ENCODE results near the gene ANO6.

The ANO6 gene

GRCh38 chr12:45289245-45290215 lies 73.6 kb downstream of the ANO6 start:
- Mint-ChIP-seq H3K9me3 (no peaks in the 10 kb centered on the region), H3K27me3 (ENCODE audit: low read depth) (no peaks in the 10 kb centered on the region), H3K4me3 (no peak overlapping the region), H3K4me1 (peaks cover 10% of the 10 kb centered on the region), H3K36me3 (ENCODE audit: low read depth) (peaks cover 4% of the 10 kb centered on the region), H3K27ac (no peak overlapping the region)
- TF ChIP-seq CTCF (IDR thresholded peaks at IDR 0.05; ENCODE audit: unreplicated experiment in 3 of 3): no peak

- Mint-ChIP-seq H3K36me3 (ENCODE audit: low read depth) (peaks cover 4% of the 10 kb centered on the region), H3K27ac (no peak overlapping the region), H3K4me3 (no peak overlapping the region), H3K9me3 (no peaks in the 10 kb centered on the region), H3K27me3 (ENCODE audit: low read depth) (no peaks in the 10 kb centered on the region), H3K4me1 (peaks cover 7% of the 10 kb centered on the region)
- no peak for TF ChIP-seq CTCF (IDR thresholded peaks at IDR 0.05; ENCODE audit: unreplicated experiment in 3 of 3)
These were observed 74.3 kb downstream of the ANO6 start for GRCh38 chr12:45290216-45290605.

DNA sequence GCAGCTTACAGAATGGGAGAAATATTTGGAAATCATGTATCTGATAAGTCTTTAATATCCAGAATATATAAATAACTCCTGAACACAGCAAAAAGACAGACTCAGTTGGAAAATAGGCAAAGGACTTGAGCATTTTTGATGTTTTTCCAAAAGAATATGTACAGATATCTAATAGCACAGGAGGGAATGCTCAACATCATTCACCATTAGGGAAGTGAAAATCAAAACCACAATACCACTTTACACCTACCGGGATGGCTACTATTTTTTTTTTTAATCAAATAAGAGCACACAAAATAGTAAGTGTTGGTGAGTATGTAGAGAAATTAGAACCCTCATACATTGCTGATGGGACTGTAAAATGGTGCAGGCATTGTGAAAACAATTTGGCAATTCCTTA lies 75.6 kb downstream of the ANO6 start:
- Mint-ChIP-seq H3K9me3 (no peaks in the 10 kb centered on the region), H3K27me3 (ENCODE audit: low read depth) (no peaks in the 10 kb centered on the region), H3K36me3 (ENCODE audit: low read depth) (peaks cover 4% of the 10 kb centered on the region), H3K27ac (no peak overlapping the region), H3K4me1 (peaks cover 7% of the 10 kb centered on the region), H3K4me3 (no peak overlapping the region)
- no peak for TF ChIP-seq CTCF (IDR thresholded peaks at IDR 0.05; ENCODE audit: unreplicated experiment in 3 of 3)

GRCh38 chr12:45292486-45293195 lies 76.7 kb downstream of the ANO6 start:
- no peak for TF ChIP-seq CTCF (IDR thresholded peaks at IDR 0.05; ENCODE audit: unreplicated experiment in 3 of 3)
- Mint-ChIP-seq H3K4me3 (peak overlapping the region in 1 of 3 experiments; percentile 26), H3K36me3 (ENCODE audit: low read depth) (peaks cover 4% of the 10 kb centered on the region), H3K27ac (peak overlapping the region; percentile 21 to 77 (median 60)), H3K4me1 (peaks cover 7% of the 10 kb centered on the region), H3K9me3 (no peaks in the 10 kb centered on the region), H3K27me3 (ENCODE audit: low read depth) (no peaks in the 10 kb centered on the region)

DNA sequence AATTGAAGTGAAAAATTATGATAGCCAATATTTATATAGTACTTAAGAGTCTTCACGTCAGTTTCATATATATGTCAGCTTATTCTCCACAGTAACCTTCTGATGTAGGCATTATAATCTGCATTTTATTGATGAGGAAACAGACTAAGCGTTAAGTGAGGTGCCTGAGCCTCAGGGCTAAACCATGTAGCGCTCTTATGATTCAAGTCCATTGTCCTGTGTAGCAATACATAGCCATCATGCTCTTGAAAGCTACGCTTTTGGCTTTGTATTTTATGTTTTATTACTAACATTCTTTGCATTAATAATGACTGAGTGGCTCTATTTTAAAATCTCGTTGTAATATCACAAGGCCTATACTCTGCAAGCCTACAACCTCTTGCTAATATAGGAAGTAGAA lies 79.0 kb downstream of the ANO6 start:
- H3K36me3 Mint-ChIP-seq (ENCODE audit: low read depth): peaks cover 4% of the 10 kb centered on the region
- no peaks in the 10 kb centered on the region for H3K27me3 Mint-ChIP-seq (ENCODE audit: low read depth)
- H3K9me3 Mint-ChIP-seq: no peaks in the 10 kb centered on the region
- no peak overlapping the region for H3K4me3 Mint-ChIP-seq
- peaks cover 22% of the 10 kb centered on the region for H3K4me1 Mint-ChIP-seq
- TF ChIP-seq CTCF (IDR thresholded peaks at IDR 0.05; ENCODE audit: unreplicated experiment in 3 of 3): no peak
- H3K27ac Mint-ChIP-seq: no peak overlapping the region
